GM18508 (cell line): ENCODE data around the gene SNTG2.
"Not testable (repeated sequence)": the region's sequence is repeated elsewhere in the genome, so short reads cannot be mapped to it uniquely, and the experiment has no call there.

Experiments used
- ATAC-seq: cut with Tn5 transposase; IDR thresholded peaks from one replicate; pipeline ENCODE4 v1.9.1; 2021; ENCODE audit warnings: moderate number of reproducible peaks; ENCODE audit not compliant: insufficient read depth, unreplicated experiment

The SNTG2 gene

GRCh38 chr2:1390118-1390517 is 439.5 kb downstream of the SNTG2 start:
- ATAC-seq, result not testable (repeated sequence)

GRCh38 chr2:1393321-1393720 is 442.7 kb downstream of the SNTG2 start:
- ATAC-seq, result no peak

- no peak for ATAC-seq
These were observed 444.2 kb downstream of the SNTG2 start for GRCh38 chr2:1394709-1395408.

- ATAC-seq, result no peak
These were observed 446.7 kb downstream of the SNTG2 start for GRCh38 chr2:1397350-1397749.

- no peak for ATAC-seq
These were observed 447.5 kb downstream of the SNTG2 start for GRCh38 chr2:1398191-1398590.

- no peak for ATAC-seq
These were observed 450.5 kb downstream of the SNTG2 start for GRCh38 chr2:1400943-1401735.

- no peak for ATAC-seq
These were observed 451.4 kb downstream of the SNTG2 start for GRCh38 chr2:1402064-1402463.

- no peak for ATAC-seq
These were observed 452.9 kb downstream of the SNTG2 start for GRCh38 chr2:1403565-1403964.

GRCh38 chr2:1405124-1405523 is 454.5 kb downstream of the SNTG2 start:
- no peak for ATAC-seq

- no peak for ATAC-seq
These were observed 455.3 kb downstream of the SNTG2 start for GRCh38 chr2:1405967-1406366.

GRCh38 chr2:1406434-1406833 is 455.8 kb downstream of the SNTG2 start:
- no peak for ATAC-seq

GRCh38 chr2:1407950-1408675 is 457.5 kb downstream of the SNTG2 start:
- no peak for ATAC-seq

- no peak for ATAC-seq
These were observed 462.6 kb downstream of the SNTG2 start, which contains the start of gene TPO for GRCh38 chr2:1413156-1413710. Gene TPO (plus strand): TSS chr2:1413463. CDS start chr2:1414409, 946 bp downstream.

GRCh38 chr2:1414121-1414520 is 463.5 kb downstream of the SNTG2 start:
- ATAC-seq, result no peak

GRCh38 chr2:1414901-1415300 is 464.3 kb downstream of the SNTG2 start:
- not testable (repeated sequence) for ATAC-seq

GRCh38 chr2:1415501-1415900 is 464.9 kb downstream of the SNTG2 start:
- ATAC-seq, result no peak
